ENCODE results near the gene STX1B. TPM values are rescaled to one million over a fixed set of nuclear protein-coding genes. Genes with fewer than 3 reads are reported as not detected.

STX1B gene
- total RNA-seq, 1 experiment from 2014 or later: 15.9 TPM

DNA sequence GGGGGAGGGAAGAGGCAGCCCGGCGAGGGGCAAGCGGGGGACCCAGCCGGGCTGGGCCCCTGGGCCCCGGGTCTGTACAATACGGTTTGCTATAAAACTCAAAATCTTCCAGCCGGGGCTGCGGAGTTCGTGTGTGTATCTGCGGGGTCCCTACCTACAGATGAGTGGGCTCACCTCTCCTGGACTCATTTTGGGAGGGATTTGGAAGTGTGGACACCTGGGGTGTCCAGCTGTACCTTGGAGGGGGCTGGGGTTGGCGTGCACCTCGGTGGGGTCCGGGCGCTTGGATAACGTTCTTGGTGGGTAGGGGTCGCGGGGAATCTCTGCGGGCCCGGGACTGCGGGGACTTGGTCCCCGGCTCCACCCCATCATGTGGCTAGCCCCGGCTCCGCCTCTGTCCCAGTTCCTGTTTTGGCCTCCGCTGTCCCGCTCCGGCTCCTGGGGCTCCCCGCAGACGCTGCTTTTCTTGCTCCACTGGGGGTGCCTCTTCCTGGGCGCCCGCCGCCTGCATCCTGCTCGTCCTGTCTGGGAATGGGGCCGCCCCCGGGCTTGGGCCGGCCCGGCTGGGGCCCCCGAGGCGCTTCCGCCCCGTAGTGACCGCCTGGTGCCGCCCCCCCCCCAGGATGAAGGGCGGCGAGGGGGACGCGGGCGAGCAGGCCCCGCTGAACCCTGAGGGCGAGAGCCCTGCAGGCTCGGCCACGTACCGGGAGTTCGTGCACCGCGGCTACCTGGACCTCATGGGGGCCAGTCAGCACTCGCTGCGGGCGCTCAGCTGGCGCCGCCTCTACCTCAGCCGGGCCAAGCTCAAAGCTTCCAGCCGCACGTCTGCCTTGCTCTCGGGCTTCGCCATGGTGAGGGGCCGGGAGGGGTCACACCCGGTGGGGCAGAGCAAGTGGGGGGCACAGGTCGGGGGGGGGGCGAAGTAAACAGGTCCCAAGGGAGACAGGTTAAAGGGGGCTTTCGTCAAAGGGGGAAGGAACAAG is 61.5 kb downstream of the STX1B start, which contains the start of gene ORAI3 (continued):
- TF ChIP-seq, protein P1, sequence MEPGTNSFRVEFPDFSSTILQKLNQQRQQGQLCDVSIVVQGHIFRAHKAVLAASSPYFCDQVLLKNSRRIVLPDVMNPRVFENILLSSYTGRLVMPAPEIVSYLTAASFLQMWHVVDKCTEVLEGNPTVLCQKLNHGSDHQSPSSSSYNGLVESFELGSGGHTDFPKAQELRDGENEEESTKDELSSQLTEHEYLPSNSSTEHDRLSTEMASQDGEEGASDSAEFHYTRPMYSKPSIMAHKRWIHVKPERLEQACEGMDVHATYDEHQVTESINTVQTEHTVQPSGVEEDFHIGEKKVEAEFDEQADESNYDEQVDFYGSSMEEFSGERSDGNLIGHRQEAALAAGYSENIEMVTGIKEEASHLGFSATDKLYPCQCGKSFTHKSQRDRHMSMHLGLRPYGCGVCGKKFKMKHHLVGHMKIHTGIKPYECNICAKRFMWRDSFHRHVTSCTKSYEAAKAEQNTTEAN (CRISPR knock-in tag; IDR thresholded peaks at IDR 0.05): no peak
- TF ChIP-seq, protein P2, sequence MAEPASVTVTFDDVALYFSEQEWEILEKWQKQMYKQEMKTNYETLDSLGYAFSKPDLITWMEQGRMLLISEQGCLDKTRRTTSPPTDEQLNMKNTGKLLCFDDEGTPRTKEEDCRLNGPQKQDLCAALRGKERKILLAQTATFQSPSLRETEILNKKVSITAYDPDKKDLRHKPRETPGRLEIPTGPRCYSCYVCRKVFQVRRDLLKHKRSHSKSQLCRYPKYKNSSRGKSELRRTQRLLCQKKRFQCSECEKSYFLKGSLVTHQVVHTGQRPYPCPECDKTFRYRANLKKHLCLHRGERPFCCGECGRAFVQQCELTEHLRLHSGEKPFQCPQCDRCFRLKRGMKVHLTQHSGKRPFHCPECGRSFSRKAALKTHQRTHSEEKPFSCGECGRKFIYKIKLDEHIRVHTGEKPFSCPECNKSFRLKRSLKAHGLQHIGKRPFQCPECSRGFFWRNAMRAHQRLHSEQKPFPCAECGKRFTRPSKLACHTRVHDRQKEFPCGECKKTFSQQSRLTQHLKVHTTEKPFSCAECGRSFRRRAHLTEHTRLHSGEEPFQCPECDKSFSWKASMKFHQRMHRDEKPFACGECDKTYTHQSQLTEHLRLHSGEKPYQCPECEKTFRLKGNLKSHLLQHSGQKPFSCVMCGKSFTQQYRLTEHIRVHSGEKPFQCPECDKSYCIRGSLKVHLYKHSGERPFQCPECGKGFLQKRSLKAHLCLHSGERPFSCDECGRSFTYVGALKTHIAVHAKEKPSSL (CRISPR knock-in tag; conservative IDR thresholded peaks at IDR 0.05): no peak
- TF ChIP-seq SOX15 (CRISPR knock-in tag; IDR thresholded peaks at IDR 0.05): no peak
- no peak for TF ChIP-seq ZNF232 (CRISPR knock-in tag; IDR thresholded peaks at IDR 0.05)
- TF ChIP-seq OVOL2 (CRISPR knock-in tag; IDR thresholded peaks at IDR 0.05; ENCODE audit: borderline replicate concordance): no peak
- no peak for TF ChIP-seq ETV6 (CRISPR knock-in tag; IDR thresholded peaks at IDR 0.05)
- peak; percentile 22; the same call in 1 of the 2 replicates for TF ChIP-seq JUN (CRISPR knock-in tag; IDR thresholded peaks at IDR 0.05)
- TF ChIP-seq, protein P3, sequence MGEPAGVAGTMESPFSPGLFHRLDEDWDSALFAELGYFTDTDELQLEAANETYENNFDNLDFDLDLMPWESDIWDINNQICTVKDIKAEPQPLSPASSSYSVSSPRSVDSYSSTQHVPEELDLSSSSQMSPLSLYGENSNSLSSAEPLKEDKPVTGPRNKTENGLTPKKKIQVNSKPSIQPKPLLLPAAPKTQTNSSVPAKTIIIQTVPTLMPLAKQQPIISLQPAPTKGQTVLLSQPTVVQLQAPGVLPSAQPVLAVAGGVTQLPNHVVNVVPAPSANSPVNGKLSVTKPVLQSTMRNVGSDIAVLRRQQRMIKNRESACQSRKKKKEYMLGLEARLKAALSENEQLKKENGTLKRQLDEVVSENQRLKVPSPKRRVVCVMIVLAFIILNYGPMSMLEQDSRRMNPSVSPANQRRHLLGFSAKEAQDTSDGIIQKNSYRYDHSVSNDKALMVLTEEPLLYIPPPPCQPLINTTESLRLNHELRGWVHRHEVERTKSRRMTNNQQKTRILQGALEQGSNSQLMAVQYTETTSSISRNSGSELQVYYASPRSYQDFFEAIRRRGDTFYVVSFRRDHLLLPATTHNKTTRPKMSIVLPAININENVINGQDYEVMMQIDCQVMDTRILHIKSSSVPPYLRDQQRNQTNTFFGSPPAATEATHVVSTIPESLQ (CRISPR knock-in tag; IDR thresholded peaks at IDR 0.05): no peak
- no peak for TF ChIP-seq GRHL2 (CRISPR knock-in tag; IDR thresholded peaks at IDR 0.05; ENCODE audit: insufficient replicate concordance, severe bottlenecking)
- TF ChIP-seq, protein P4, sequence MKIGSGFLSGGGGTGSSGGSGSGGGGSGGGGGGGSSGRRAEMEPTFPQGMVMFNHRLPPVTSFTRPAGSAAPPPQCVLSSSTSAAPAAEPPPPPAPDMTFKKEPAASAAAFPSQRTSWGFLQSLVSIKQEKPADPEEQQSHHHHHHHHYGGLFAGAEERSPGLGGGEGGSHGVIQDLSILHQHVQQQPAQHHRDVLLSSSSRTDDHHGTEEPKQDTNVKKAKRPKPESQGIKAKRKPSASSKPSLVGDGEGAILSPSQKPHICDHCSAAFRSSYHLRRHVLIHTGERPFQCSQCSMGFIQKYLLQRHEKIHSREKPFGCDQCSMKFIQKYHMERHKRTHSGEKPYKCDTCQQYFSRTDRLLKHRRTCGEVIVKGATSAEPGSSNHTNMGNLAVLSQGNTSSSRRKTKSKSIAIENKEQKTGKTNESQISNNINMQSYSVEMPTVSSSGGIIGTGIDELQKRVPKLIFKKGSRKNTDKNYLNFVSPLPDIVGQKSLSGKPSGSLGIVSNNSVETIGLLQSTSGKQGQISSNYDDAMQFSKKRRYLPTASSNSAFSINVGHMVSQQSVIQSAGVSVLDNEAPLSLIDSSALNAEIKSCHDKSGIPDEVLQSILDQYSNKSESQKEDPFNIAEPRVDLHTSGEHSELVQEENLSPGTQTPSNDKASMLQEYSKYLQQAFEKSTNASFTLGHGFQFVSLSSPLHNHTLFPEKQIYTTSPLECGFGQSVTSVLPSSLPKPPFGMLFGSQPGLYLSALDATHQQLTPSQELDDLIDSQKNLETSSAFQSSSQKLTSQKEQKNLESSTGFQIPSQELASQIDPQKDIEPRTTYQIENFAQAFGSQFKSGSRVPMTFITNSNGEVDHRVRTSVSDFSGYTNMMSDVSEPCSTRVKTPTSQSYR (CRISPR knock-in tag; IDR thresholded peaks at IDR 0.05): no peak
- TF ChIP-seq SMAD3 (CRISPR knock-in tag; IDR thresholded peaks at IDR 0.05; ENCODE audit: borderline replicate concordance): no peak
- TF ChIP-seq, protein P5, sequence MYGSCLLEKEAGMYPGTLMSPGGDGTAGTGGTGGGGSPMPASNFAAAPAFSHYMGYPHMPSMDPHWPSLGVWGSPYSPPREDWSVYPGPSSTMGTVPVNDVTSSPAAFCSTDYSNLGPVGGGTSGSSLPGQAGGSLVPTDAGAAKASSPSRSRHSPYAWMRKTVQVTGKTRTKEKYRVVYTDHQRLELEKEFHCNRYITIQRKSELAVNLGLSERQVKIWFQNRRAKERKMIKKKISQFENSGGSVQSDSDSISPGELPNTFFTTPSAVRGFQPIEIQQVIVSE (CRISPR knock-in tag; IDR thresholded peaks at IDR 0.05; ENCODE audit: borderline replicate concordance): no peak
- TF ChIP-seq, protein P6, sequence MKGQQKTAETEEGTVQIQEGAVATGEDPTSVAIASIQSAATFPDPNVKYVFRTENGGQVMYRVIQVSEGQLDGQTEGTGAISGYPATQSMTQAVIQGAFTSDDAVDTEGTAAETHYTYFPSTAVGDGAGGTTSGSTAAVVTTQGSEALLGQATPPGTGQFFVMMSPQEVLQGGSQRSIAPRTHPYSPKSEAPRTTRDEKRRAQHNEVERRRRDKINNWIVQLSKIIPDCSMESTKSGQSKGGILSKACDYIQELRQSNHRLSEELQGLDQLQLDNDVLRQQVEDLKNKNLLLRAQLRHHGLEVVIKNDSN (CRISPR knock-in tag; IDR thresholded peaks at IDR 0.05): no peak; the same call in 1 of the 2 replicates
- no peak for TF ChIP-seq TP53 (CRISPR knock-in tag; IDR thresholded peaks at IDR 0.05)
- TF ChIP-seq ZNF121 (CRISPR knock-in tag; IDR thresholded peaks at IDR 0.05): no peak
- TF ChIP-seq, protein P7, sequence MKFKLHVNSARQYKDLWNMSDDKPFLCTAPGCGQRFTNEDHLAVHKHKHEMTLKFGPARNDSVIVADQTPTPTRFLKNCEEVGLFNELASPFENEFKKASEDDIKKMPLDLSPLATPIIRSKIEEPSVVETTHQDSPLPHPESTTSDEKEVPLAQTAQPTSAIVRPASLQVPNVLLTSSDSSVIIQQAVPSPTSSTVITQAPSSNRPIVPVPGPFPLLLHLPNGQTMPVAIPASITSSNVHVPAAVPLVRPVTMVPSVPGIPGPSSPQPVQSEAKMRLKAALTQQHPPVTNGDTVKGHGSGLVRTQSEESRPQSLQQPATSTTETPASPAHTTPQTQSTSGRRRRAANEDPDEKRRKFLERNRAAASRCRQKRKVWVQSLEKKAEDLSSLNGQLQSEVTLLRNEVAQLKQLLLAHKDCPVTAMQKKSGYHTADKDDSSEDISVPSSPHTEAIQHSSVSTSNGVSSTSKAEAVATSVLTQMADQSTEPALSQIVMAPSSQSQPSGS (CRISPR knock-in tag; IDR thresholded peaks at IDR 0.05; ENCODE audit: borderline replicate concordance, low read depth): no peak
- TF ChIP-seq ZNF423 (CRISPR knock-in tag; IDR thresholded peaks at IDR 0.05): peak; percentile 85
- no peak for TF ChIP-seq FOXK1 (CRISPR knock-in tag; IDR thresholded peaks at IDR 0.05)
- TF ChIP-seq, protein P8, sequence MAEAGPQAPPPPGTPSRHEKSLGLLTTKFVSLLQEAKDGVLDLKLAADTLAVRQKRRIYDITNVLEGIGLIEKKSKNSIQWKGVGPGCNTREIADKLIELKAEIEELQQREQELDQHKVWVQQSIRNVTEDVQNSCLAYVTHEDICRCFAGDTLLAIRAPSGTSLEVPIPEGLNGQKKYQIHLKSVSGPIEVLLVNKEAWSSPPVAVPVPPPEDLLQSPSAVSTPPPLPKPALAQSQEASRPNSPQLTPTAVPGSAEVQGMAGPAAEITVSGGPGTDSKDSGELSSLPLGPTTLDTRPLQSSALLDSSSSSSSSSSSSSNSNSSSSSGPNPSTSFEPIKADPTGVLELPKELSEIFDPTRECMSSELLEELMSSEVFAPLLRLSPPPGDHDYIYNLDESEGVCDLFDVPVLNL (CRISPR knock-in tag; IDR thresholded peaks at IDR 0.05; ENCODE audit: borderline replicate concordance, low read depth): no peak
- TF ChIP-seq HMGA2 (CRISPR knock-in tag; IDR thresholded peaks at IDR 0.05): no peak
- TF ChIP-seq CBFB (CRISPR knock-in tag; IDR thresholded peaks at IDR 0.05; ENCODE audit: low read depth): no peak
- no peak for TF ChIP-seq TEAD4 (CRISPR knock-in tag; IDR thresholded peaks at IDR 0.05)
- TF ChIP-seq ZNF317 (CRISPR knock-in tag; IDR thresholded peaks at IDR 0.05; ENCODE audit: borderline replicate concordance, low read depth): no peak

All from WTC11 (cell line).